HCT116 (cell line): Measurements from ENCODE around the gene RAI14. TPM values are rescaled to one million over a fixed set of nuclear protein-coding genes. Genes with fewer than 3 reads are reported as not detected.

Experiments used
- ATAC-seq: fragments of 200-7000 bp; cut with Tn5 transposase; 2 replicates; pipeline ENCODE4 v1.9.1; 2020; ENCODE audit warnings: mild to moderate bottlenecking, moderate library complexity
- BruUV-seq: library from RNA; stranded (reverse); fragments of 400-500 nt; replicated peaks from 2 replicates; lab custom pipeline; 2021; lab: Mats Ljungman, UMichigan
- CTCF ChIA-PET: fragments of 300-600 bp; sonication (Branson Sonifier 250); formaldehyde crosslinking; loops from one replicate; lab custom pipeline; 2021; ENCODE audit warnings: antibody characterized with exemption; lab: Charles Lee
- POLR2A ChIA-PET: fragments of 300-600, 350-600 bp; sonication (Branson Sonifier 250); formaldehyde crosslinking; loops from one replicate; lab custom pipeline; 2021; ENCODE audit warnings: antibody characterized with exemption; lab: Charles Lee
- RAD21 ChIA-PET, 2 experiments: fragments of 300-600 bp; sonication (Branson Sonifier 250); formaldehyde crosslinking; loops; one replicate each; lab custom pipeline; 2023; ENCODE audit warnings: low total read pairs in 2 of 2; ENCODE audit not compliant: uncharacterized antibody in 2 of 2, unreplicated experiment in 2 of 2, low non-redundant PET in 1 of 2; lab: Charles Lee
- DNase-seq: peaks from one replicate; pipeline ENCODE4 v3.0.0-alpha.2; 2010; ENCODE audit warnings: low read depth, low spot score
- H2AFZ ChIP-seq: fragments of 200-600 bp; shearing (Covaris generic), sonication (generic); 2 replicates; pipeline ENCODE4 v1.6.1; 2017; ENCODE audit warnings: low read depth, mixed run types, mixed read lengths, antibody characterized with exemption, low read length; ENCODE audit not compliant: poor library complexity, severe bottlenecking
- H3K27ac ChIP-seq: 2 replicates; pipeline ENCODE4 v1.5.1; 2012; ENCODE audit warnings: low read depth, low read length
- H3K27me3 ChIP-seq: fragments of 200-600 bp; sonication (generic); 2 replicates; pipeline ENCODE4 v1.6.1; 2016; ENCODE audit warnings: mixed run types, low read length, mixed read lengths; ENCODE audit not compliant: insufficient read depth
- H3K36me3 ChIP-seq, 2 experiments: fragments of 200-500 bp in 1 of 2; fragments of 200-600 bp in 1 of 2; sonication (Bioruptor generic) in 1 of 2; sonication (generic) in 1 of 2; 2 replicates each; pipeline versions ENCODE4 v1.5.1 to v1.6.1; 2014 to 2016; ENCODE audit warnings: low read length in 2 of 2, inconsistent platforms in 1 of 2, mixed read lengths in 1 of 2, mixed run types in 1 of 2; ENCODE audit not compliant: insufficient read depth in 2 of 2, control insufficient read depth in 1 of 2
- H3K4me1 ChIP-seq, 2 experiments: fragments of 200-600 bp in 1 of 2; sonication (generic) in 1 of 2; 2 replicates each; pipeline versions ENCODE4 v1.5.1 to v1.6.1; 2012 to 2017; ENCODE audit warnings: low read length in 2 of 2, inconsistent platforms in 1 of 2, mild to moderate bottlenecking in 1 of 2, mixed read lengths in 1 of 2, mixed run types in 1 of 2, moderate library complexity in 1 of 2; ENCODE audit not compliant: insufficient read depth in 2 of 2, control insufficient read depth in 1 of 2
- H3K4me2 ChIP-seq: fragments of 200-600 bp; sonication (generic); 2 replicates; pipeline ENCODE4 v1.6.1; 2017; ENCODE audit warnings: mixed run types, low read length, mixed read lengths
- H3K4me3 ChIP-seq, 2 experiments: fragments of 200-600 bp in 1 of 2; sonication (generic) in 1 of 2; replicated peaks in 1 of 2; 2 replicates each; pipeline ENCODE4 v1.5.1; 2011 to 2016; ENCODE audit warnings: low read length in 2 of 2, control low read depth in 1 of 2, low read depth in 1 of 2, mild to moderate bottlenecking in 1 of 2, mixed read lengths in 1 of 2, mixed run types in 1 of 2
- H3K79me2 ChIP-seq: fragments of 200-600 bp; sonication (generic); 2 replicates; pipeline ENCODE4 v1.6.1; 2017; ENCODE audit warnings: mild to moderate bottlenecking, mixed run types, low read length, moderate library complexity, mixed read lengths; ENCODE audit not compliant: insufficient read depth
- H3K9ac ChIP-seq: fragments of 200-600 bp; sonication (generic); 2 replicates; pipeline ENCODE4 v1.6.1; 2016; ENCODE audit warnings: low read length, mixed read lengths
- H3K9me2 ChIP-seq: fragments of 200-600 bp; sonication (generic), shearing (Covaris generic); 2 replicates; pipeline ENCODE4 v1.6.1; 2017; ENCODE audit warnings: mixed run types, mild to moderate bottlenecking, moderate library complexity; ENCODE audit not compliant: insufficient read depth
- H3K9me3 ChIP-seq, 2 experiments: fragments of 200-500 bp in 1 of 2; fragments of 200-600 bp in 1 of 2; sonication (Bioruptor generic) in 1 of 2; sonication (generic) in 1 of 2; 2 replicates each; pipeline ENCODE4 v1.6.1; 2014 to 2017; ENCODE audit warnings: low read length in 2 of 2, mixed read lengths in 2 of 2, inconsistent platforms in 1 of 2, low read depth in 1 of 2, mild to moderate bottlenecking in 1 of 2, mixed run types in 1 of 2, moderate library complexity in 1 of 2; ENCODE audit not compliant: control insufficient read depth in 1 of 2, insufficient read depth in 1 of 2
- H4K20me1 ChIP-seq: fragments of 200-600 bp; sonication (generic), shearing (Covaris generic); 2 replicates; pipeline ENCODE4 v1.6.1; 2017; ENCODE audit warnings: mixed run types, mild to moderate bottlenecking, moderate library complexity; ENCODE audit not compliant: insufficient read depth
- CBX3 ChIP-seq: IDR thresholded peaks from 2 replicates; pipeline ENCODE4 v1.6.1; 2012; ENCODE audit warnings: low read depth
- CEBPB ChIP-seq: IDR thresholded peaks from 2 replicates; pipeline ENCODE4 v1.6.1; 2012; ENCODE audit warnings: low read depth
- EGR1 ChIP-seq: IDR thresholded peaks from 2 replicates; pipeline ENCODE4 v1.6.1; 2012; ENCODE audit warnings: low read depth
- ELF1 ChIP-seq: IDR thresholded peaks from 2 replicates; pipeline ENCODE4 v1.6.1; 2012; ENCODE audit warnings: low read depth, borderline replicate concordance
- EZH2 ChIP-seq: fragments of 200-600 bp; sonication (generic); IDR thresholded peaks from 2 replicates; pipeline ENCODE4 v1.6.1; 2017; ENCODE audit warnings: antibody characterized with exemption, mixed run types
- FOSL1 ChIP-seq: IDR thresholded peaks from 2 replicates; pipeline ENCODE4 v1.6.1; 2012; ENCODE audit warnings: low read depth
- POLR2A ChIP-seq: IDR thresholded peaks from 2 replicates; pipeline ENCODE4 v1.7.0; 2011; ENCODE audit warnings: borderline replicate concordance; ENCODE audit not compliant: insufficient read depth, insufficient read length; ENCODE audit errors: extremely low read depth
- POLR2AphosphoS5 ChIP-seq: IDR thresholded peaks from 2 replicates; pipeline ENCODE4 v1.6.1; 2011; ENCODE audit warnings: mild to moderate bottlenecking, low read depth, low read length, moderate library complexity
- SIN3A ChIP-seq: IDR thresholded peaks from 2 replicates; pipeline ENCODE4 v1.6.1; 2012; ENCODE audit warnings: low read depth
- SP1 ChIP-seq: IDR thresholded peaks from 2 replicates; pipeline ENCODE4 v1.6.1; 2012; ENCODE audit warnings: low read depth
- TCF7L2 ChIP-seq: IDR thresholded peaks from 2 replicates; pipeline ENCODE4 v1.7.0; 2011; ENCODE audit warnings: borderline replicate concordance, inconsistent platforms; ENCODE audit not compliant: insufficient read depth, insufficient read length; ENCODE audit errors: extremely low read depth
- intact Hi-C: fragments of 100-400 bp; cut with micrococcal nuclease; formaldehyde crosslinking; loops from 2 replicates; pipeline ENCODE4 v1.10.0; 2022
- total RNA-seq: library from RNA; stranded (reverse); gene quantifications from one replicate; pipeline ENCODE4 v1.2.1, GENCODE V29; 2021; ENCODE audit not compliant: unreplicated experiment
- TF ChIP-seq, protein P1 (sequence below): IDR thresholded peaks from 2 replicates; pipeline ENCODE4 v1.6.1; 2012; ENCODE audit warnings: low read depth
- TF ChIP-seq, protein P2 (sequence below): IDR thresholded peaks from 2 replicates; pipeline ENCODE4 v1.6.1; 2011; ENCODE audit warnings: mild to moderate bottlenecking, low read length, moderate library complexity; ENCODE audit not compliant: insufficient replicate concordance; ENCODE audit errors: extremely low read depth
- TF ChIP-seq, protein P3 (sequence below): IDR thresholded peaks from 2 replicates; pipeline ENCODE4 v1.6.1; 2012

The RAI14 gene
- total RNA-seq, 1 experiment from 2014 or later = 47.9 TPM

DNA sequence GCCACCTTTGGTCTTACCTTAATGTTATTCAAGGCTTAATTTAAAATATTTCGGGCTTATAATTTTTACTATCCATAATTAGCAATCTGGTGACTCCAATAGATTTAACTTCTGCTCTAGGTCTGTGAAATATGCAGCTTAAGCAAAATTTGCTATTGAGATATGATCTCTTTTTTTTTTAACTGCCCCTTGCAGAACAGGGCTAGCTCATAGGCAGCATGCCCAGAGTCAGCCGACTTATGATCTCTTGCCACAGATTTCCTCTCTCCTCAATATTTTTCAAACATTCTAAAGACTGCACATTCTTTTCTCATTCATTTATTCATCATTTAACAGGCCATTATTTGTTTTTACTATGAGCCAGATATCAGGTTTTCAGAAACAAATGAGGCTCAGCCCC is 187.4 kb downstream of the RAI14 start:
- H4K20me1 ChIP-seq = no peaks in the 10 kb centered on the region
- BruUV-seq = no TSS peak
- CTCF ChIA-PET = no interaction called here

More for the DNA sequence above, 187.4 kb downstream of the RAI14 start:
- no peaks in the 10 kb centered on the region for H3K9me2 ChIP-seq
- H3K27ac ChIP-seq = no peak overlapping the region
- H3K27me3 ChIP-seq = no peaks in the 10 kb centered on the region
- intact Hi-C loops = no loop called here
- no peak overlapping the region for H3K4me3 ChIP-seq
- H3K4me1 ChIP-seq = peaks cover 4 to 14% of the 10 kb centered on the region in 2 experiments; a peak in 3 of 4 replicates
- POLR2A ChIA-PET = no interaction called here
- RAD21 ChIA-PET = no interaction called here
- H3K9me3 ChIP-seq = no peaks in the 10 kb centered on the region
- H3K9ac ChIP-seq = no peak overlapping the region
- H3K36me3 ChIP-seq = no peaks in the 10 kb centered on the region
- ATAC-seq (no peak), DNase-seq (no peak)
- no peaks in the 10 kb centered on the region for H3K79me2 ChIP-seq
- no peak overlapping the region for H3K4me2 ChIP-seq
- H2AFZ ChIP-seq = no peak overlapping the region
- TF ChIP-seq POLR2A = no peak
- TF ChIP-seq EGR1 = no peak
- no peak for TF ChIP-seq CEBPB
- TF ChIP-seq FOSL1 = no peak
- TF ChIP-seq POLR2AphosphoS5 = no peak
- no peak for TF ChIP-seq SIN3A
- no peak for TF ChIP-seq SP1
- TF ChIP-seq CBX3 = no peak
- TF ChIP-seq TCF7L2 = no peak
- TF ChIP-seq, protein P1, sequence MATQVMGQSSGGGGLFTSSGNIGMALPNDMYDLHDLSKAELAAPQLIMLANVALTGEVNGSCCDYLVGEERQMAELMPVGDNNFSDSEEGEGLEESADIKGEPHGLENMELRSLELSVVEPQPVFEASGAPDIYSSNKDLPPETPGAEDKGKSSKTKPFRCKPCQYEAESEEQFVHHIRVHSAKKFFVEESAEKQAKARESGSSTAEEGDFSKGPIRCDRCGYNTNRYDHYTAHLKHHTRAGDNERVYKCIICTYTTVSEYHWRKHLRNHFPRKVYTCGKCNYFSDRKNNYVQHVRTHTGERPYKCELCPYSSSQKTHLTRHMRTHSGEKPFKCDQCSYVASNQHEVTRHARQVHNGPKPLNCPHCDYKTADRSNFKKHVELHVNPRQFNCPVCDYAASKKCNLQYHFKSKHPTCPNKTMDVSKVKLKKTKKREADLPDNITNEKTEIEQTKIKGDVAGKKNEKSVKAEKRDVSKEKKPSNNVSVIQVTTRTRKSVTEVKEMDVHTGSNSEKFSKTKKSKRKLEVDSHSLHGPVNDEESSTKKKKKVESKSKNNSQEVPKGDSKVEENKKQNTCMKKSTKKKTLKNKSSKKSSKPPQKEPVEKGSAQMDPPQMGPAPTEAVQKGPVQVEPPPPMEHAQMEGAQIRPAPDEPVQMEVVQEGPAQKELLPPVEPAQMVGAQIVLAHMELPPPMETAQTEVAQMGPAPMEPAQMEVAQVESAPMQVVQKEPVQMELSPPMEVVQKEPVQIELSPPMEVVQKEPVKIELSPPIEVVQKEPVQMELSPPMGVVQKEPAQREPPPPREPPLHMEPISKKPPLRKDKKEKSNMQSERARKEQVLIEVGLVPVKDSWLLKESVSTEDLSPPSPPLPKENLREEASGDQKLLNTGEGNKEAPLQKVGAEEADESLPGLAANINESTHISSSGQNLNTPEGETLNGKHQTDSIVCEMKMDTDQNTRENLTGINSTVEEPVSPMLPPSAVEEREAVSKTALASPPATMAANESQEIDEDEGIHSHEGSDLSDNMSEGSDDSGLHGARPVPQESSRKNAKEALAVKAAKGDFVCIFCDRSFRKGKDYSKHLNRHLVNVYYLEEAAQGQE = no peak
- TF ChIP-seq, protein P2, sequence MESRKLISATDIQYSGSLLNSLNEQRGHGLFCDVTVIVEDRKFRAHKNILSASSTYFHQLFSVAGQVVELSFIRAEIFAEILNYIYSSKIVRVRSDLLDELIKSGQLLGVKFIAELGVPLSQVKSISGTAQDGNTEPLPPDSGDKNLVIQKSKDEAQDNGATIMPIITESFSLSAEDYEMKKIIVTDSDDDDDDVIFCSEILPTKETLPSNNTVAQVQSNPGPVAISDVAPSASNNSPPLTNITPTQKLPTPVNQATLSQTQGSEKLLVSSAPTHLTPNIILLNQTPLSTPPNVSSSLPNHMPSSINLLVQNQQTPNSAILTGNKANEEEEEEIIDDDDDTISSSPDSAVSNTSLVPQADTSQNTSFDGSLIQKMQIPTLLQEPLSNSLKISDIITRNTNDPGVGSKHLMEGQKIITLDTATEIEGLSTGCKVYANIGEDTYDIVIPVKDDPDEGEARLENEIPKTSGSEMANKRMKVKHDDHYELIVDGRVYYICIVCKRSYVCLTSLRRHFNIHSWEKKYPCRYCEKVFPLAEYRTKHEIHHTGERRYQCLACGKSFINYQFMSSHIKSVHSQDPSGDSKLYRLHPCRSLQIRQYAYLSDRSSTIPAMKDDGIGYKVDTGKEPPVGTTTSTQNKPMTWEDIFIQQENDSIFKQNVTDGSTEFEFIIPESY = no peak
- no peak for TF ChIP-seq ELF1
- TF ChIP-seq EZH2 = no peak
- TF ChIP-seq, protein P3, sequence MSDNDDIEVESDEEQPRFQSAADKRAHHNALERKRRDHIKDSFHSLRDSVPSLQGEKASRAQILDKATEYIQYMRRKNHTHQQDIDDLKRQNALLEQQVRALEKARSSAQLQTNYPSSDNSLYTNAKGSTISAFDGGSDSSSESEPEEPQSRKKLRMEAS = no peak
